Suprapubic skin (tissue), 4 donors: ENCODE data around the gene SIGLEC15.

ENCODE experiments used
- EP300 ChIP-seq: sonication (generic); formaldehyde crosslinking; IDR thresholded peaks from one replicate; pipeline ENCODE4 v1.6.1; 2017; ENCODE audit warnings: antibody characterized with exemption
- POLR2AphosphoS5 ChIP-seq, 3 donors: sonication (generic); formaldehyde crosslinking; IDR thresholded peaks; one replicate each; pipeline ENCODE4 v1.6.1; 2017; ENCODE audit warnings: antibody characterized with exemption in 3 of 3
- TF ChIP-seq, protein P1 (sequence below), 2 donors: fragments of 200-600 bp in 1 of 2; fragments of 450-650 bp in 1 of 2; sonication (generic) in 1 of 2; IDR thresholded peaks; one replicate each; pipeline ENCODE4 v1.5.1; 2016 to 2019; ENCODE audit warnings: antibody characterized with exemption in 2 of 2, mild to moderate bottlenecking in 1 of 2, moderate library complexity in 1 of 2

DNA sequence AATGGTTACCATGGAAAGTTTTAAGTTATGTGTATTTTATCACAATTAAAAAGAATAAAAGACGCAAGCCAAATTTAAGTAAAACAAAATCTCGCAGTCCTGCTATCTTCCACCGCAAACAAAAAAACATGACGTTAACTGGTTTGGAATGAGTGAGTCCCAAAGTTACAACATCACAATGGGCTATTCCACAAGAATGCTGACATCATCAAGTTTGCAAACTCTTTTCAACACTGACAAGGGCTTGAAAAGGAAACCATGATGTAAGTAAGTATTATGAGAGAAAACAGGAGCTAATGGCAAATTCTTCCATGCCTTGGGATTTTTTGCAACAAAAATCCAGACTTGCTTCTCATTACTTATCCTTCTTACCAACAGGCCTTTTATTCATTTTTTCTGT, 31.1 kb downstream of the SIGLEC15 start:
- TF ChIP-seq, protein P1, sequence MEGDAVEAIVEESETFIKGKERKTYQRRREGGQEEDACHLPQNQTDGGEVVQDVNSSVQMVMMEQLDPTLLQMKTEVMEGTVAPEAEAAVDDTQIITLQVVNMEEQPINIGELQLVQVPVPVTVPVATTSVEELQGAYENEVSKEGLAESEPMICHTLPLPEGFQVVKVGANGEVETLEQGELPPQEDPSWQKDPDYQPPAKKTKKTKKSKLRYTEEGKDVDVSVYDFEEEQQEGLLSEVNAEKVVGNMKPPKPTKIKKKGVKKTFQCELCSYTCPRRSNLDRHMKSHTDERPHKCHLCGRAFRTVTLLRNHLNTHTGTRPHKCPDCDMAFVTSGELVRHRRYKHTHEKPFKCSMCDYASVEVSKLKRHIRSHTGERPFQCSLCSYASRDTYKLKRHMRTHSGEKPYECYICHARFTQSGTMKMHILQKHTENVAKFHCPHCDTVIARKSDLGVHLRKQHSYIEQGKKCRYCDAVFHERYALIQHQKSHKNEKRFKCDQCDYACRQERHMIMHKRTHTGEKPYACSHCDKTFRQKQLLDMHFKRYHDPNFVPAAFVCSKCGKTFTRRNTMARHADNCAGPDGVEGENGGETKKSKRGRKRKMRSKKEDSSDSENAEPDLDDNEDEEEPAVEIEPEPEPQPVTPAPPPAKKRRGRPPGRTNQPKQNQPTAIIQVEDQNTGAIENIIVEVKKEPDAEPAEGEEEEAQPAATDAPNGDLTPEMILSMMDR (IDR thresholded peaks at IDR 0.05): no peak
- no peak for TF ChIP-seq POLR2AphosphoS5 (IDR thresholded peaks at IDR 0.05)
- TF ChIP-seq EP300: no peak
